Lung (tissue), 12 donors: ENCODE data around the gene MSX1. TPM values are rescaled to one million over a fixed set of nuclear protein-coding genes. Genes with fewer than 3 reads are reported as not detected.

Experiments used
- ATAC-seq: fragments of 200-7000 bp; cut with Tn5 transposase; one replicate; pipeline ENCODE4 v1.9.1; 2020; ENCODE audit warnings: moderate number of reproducible peaks; ENCODE audit not compliant: insufficient read depth, low FRiP score
- DNase-seq, 3 donors: peaks; one replicate each; pipeline ENCODE4 v3.0.0-alpha.2; 2013 to 2017
- H3K27ac ChIP-seq, 2 donors: one replicate each; pipeline ENCODE4 v1.5.1; 2013; ENCODE audit warnings: mild to moderate bottlenecking in 2 of 2, moderate library complexity in 2 of 2, control low read depth in 1 of 2, inconsistent platforms in 1 of 2, low read depth in 1 of 2, low read length in 1 of 2
- H3K27me3 ChIP-seq, 3 donors: one replicate each; pipeline ENCODE4 v1.5.1; 2013; ENCODE audit warnings: low read length in 2 of 3; ENCODE audit not compliant: control insufficient read depth in 3 of 3, insufficient read depth in 3 of 3
- H3K36me3 ChIP-seq, 4 donors: one replicate each; pipeline ENCODE4 v1.5.1; 2013; ENCODE audit warnings: low read length in 4 of 4, mild to moderate bottlenecking in 1 of 4, moderate library complexity in 1 of 4; ENCODE audit not compliant: control insufficient read depth in 4 of 4, insufficient read depth in 4 of 4
- H3K4me1 ChIP-seq, 5 donors: one replicate each; pipeline ENCODE4 v1.5.1; 2013; ENCODE audit warnings: low read length in 5 of 5, mild to moderate bottlenecking in 2 of 5, moderate library complexity in 1 of 5; ENCODE audit not compliant: control insufficient read depth in 5 of 5, insufficient read depth in 5 of 5
- H3K4me3 ChIP-seq: one replicate; pipeline ENCODE4 v1.5.1; 2013; ENCODE audit warnings: mild to moderate bottlenecking, control low read depth, moderate library complexity
- H3K9ac ChIP-seq, 2 donors: one replicate each; pipeline ENCODE4 v1.5.1; 2013; ENCODE audit warnings: low read length in 2 of 2, control low read depth in 1 of 2; ENCODE audit not compliant: insufficient read depth in 1 of 2
- H3K9me3 ChIP-seq, 4 donors: one replicate each; pipeline ENCODE4 v1.5.1; 2013; ENCODE audit warnings: low read length in 3 of 4, mild to moderate bottlenecking in 1 of 4, moderate library complexity in 1 of 4; ENCODE audit not compliant: control insufficient read depth in 4 of 4, insufficient read depth in 3 of 4
- WGBS, 2 donors: extraction: QIAGEN DNeasy Blood & Tissue Kit; methylation state at CpG; one replicate each; pipeline ENCODE4 v1.1.7; 2013; 5-methylcytosine and 5-hydroxymethylcytosine counted together
- polyA plus RNA-seq, 2 donors: library from polyadenylated mRNA; stranded (reverse); fragments of 200-250 nt; gene quantifications; one replicate each; pipeline ENCODE4 v1.2.1, GENCODE V29; 2013
- total RNA-seq, 2 donors: library from RNA; depleted of rRNA in 1 of 2; stranded (reverse); fragments of >200 nt in 1 of 2; gene quantifications; one replicate each; pipeline ENCODE4 v1.2.1, GENCODE V29; 2014 to 2021
- TF ChIP-seq, protein P1 (sequence below): IDR thresholded peaks from 2 replicates; pipeline ENCODE4 v1.5.1; 2012; ENCODE audit warnings: mild to moderate bottlenecking; ENCODE audit errors: control extremely low read depth, extremely low read depth
- donor health status: control.
- donor health status: control.
- donor health status: Bipolar disorder and iron deficiency.
- donor health status: healthy.
- donor health status: DM: yes; HTN: yes; CAD: no.

The MSX1 gene
- total and polyA plus RNA-seq, 4 donors: 0.82 to 4.0 (median 2.8) TPM

- no peak overlapping the region for H3K27ac ChIP-seq
- DNase-seq (no peak), ATAC-seq (no peak)
- no peak overlapping the region for H3K9ac ChIP-seq
- peaks cover 2 to 25% (median 6%) of the 10 kb centered on the region in 3 donors for H3K27me3 ChIP-seq
- H3K4me1 ChIP-seq: no peaks in the 10 kb centered on the region
- TF ChIP-seq, protein P1, sequence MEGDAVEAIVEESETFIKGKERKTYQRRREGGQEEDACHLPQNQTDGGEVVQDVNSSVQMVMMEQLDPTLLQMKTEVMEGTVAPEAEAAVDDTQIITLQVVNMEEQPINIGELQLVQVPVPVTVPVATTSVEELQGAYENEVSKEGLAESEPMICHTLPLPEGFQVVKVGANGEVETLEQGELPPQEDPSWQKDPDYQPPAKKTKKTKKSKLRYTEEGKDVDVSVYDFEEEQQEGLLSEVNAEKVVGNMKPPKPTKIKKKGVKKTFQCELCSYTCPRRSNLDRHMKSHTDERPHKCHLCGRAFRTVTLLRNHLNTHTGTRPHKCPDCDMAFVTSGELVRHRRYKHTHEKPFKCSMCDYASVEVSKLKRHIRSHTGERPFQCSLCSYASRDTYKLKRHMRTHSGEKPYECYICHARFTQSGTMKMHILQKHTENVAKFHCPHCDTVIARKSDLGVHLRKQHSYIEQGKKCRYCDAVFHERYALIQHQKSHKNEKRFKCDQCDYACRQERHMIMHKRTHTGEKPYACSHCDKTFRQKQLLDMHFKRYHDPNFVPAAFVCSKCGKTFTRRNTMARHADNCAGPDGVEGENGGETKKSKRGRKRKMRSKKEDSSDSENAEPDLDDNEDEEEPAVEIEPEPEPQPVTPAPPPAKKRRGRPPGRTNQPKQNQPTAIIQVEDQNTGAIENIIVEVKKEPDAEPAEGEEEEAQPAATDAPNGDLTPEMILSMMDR: no peak
- 26 to 52% methylated on average over 2 of the region's 2 CpGs for WGBS, 2 donors
- no peaks in the 10 kb centered on the region for H3K36me3 ChIP-seq
- H3K9me3 ChIP-seq: peaks cover 0 to 4% (median 0%) of the 10 kb centered on the region in 4 donors
- no peak overlapping the region for H3K4me3 ChIP-seq
These were observed 42.4 kb downstream of the MSX1 start for GRCh38 chr4:4901877-4902276.

GRCh38 chr4:4912155-4912554, 52.7 kb downstream of the MSX1 start:
- Histone ChIP-seq H3K4me3 (no peak overlapping the region), H3K27ac (no peak overlapping the region), H3K4me1 (no peaks in the 10 kb centered on the region), H3K36me3 (no peaks in the 10 kb centered on the region), H3K9me3 (peaks cover 0 to 2% (median 0%) of the 10 kb centered on the region in 4 donors), H3K27me3 (peaks cover 0 to 11% (median 0%) of the 10 kb centered on the region in 3 donors), H3K9ac (no peak overlapping the region)
- no peak for DNase-seq
- 65 to 67% methylated on average over 2 of the region's 2 CpGs for WGBS, 2 donors
- TF ChIP-seq, protein P1: no peak
- no peak for ATAC-seq

DNA sequence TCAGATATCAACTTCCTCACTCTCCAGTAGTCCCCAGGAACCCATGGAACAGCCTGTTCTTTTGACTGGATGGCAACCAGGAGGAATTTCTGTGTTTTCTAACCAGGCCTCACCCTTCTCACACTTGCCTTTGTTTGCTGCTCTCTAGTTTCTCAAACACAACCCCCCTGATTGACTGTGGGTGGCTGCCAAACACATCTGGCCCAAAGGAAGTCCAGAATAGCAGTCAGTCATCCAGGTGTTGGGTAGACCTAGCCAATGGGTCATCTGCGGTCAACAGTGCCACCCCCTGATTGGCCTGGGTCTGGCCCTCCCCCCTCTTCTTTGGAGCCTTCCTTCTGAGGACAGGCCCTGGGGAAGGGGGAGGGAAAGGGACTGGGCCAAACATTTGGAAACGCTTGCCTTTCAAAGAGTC, 53.7 kb downstream of the MSX1 start:
- Histone ChIP-seq H3K4me1 (no peaks in the 10 kb centered on the region), H3K9me3 (peaks cover 0 to 2% (median 0%) of the 10 kb centered on the region in 4 donors), H3K27ac (no peak overlapping the region), H3K9ac (no peak overlapping the region), H3K4me3 (no peak overlapping the region), H3K27me3 (peaks cover 0 to 11% (median 0%) of the 10 kb centered on the region in 3 donors), H3K36me3 (no peaks in the 10 kb centered on the region)
- no peak for ATAC-seq
- no peak for DNase-seq
- 78 to 88% methylated on average over 2 of the region's 2 CpGs for WGBS, 2 donors
- TF ChIP-seq, protein P1: no peak

Other genes starting within 250 kb of the MSX1 start
- 1 to 10 TPM in 1 of 2 donors, under 1 TPM in 1; 0.40 to 3.0 TPM for gene CYTL1, start 159.8 kb downstream of the MSX1 start, total RNA-seq
- gene CYTL1, start 159.8 kb downstream of the MSX1 start, polyA plus RNA-seq: 1 to 10 TPM in 1 of 2 donors, under 1 TPM in 1; 0.32 to 2.8 TPM
- 1 to 10 TPM; 2.2 TPM for gene STK32B, start 191.8 kb downstream of the MSX1 start, total RNA-seq
- gene STK32B, start 191.8 kb downstream of the MSX1 start, polyA plus RNA-seq: under 1 TPM; 0.29 to 0.65 TPM